ENCODE results near the gene CYB561D2.

DNA sequence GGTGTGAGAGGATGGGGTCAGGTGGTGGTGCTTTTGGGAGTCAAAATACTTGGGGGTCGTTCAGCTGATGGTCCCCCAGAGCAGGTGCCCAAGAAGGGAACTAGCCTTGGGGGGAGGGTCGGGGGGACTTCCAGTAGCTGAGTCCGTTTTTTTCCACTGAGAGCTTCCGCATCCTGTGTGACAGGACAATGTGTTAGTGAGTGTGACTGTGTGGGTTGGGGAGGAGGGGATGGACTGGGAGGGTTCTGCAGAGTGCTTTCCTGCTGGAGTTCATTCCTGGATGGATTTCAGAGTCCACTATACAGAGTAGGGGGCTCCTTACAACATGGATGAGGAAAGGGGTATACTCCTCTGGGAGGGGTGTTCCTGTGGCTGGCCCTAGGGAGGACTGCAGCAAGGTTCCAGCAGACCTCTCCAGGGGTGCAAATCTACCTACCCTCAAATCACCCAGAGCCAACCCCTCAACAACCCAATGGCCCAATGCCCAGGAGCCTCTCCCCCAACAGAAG, 27.5 kb upstream of the CYB561D2 start:
- TF ChIP-seq POLR2AphosphoS5 (IDR thresholded peaks at IDR 0.05; ENCODE audit: low read depth, low read length) (no peak), SIN3A (IDR thresholded peaks at IDR 0.05; ENCODE audit: borderline replicate concordance, insufficient read depth, low read depth, low read length) (no peak)
